Measurements from ENCODE around the gene FASTK.

The FASTK gene

DNA sequence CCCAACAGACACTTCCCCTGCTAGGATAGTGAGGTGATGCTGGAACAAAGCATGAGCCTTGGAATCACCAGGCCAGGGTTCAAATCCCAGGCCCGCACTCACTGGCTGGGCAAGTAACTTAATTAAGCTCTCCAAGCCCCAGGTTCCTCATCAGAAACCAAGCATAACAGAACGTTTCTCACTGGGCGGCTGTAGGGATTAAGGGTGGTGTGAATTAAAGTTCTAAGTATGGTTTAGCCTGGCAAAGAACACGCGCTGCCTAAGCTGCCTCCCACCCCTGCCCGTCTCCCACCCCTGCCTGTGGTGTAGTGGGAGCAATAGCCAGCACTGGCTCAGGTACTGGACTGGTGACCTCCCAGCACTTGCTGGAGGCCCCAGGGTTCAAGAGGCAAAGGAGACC is 15.6 kb downstream of the FASTK start:
- H3K4me3 ChIP-seq (ENCODE audit: control insufficient read depth, low read depth, low read length) = no peak overlapping the region
- TF ChIP-seq, protein P1, sequence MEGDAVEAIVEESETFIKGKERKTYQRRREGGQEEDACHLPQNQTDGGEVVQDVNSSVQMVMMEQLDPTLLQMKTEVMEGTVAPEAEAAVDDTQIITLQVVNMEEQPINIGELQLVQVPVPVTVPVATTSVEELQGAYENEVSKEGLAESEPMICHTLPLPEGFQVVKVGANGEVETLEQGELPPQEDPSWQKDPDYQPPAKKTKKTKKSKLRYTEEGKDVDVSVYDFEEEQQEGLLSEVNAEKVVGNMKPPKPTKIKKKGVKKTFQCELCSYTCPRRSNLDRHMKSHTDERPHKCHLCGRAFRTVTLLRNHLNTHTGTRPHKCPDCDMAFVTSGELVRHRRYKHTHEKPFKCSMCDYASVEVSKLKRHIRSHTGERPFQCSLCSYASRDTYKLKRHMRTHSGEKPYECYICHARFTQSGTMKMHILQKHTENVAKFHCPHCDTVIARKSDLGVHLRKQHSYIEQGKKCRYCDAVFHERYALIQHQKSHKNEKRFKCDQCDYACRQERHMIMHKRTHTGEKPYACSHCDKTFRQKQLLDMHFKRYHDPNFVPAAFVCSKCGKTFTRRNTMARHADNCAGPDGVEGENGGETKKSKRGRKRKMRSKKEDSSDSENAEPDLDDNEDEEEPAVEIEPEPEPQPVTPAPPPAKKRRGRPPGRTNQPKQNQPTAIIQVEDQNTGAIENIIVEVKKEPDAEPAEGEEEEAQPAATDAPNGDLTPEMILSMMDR (IDR thresholded peaks at IDR 0.05; ENCODE audit: control insufficient read depth, insufficient read depth, low read depth, low read length, missing control alignments) = no peak
- no peak for DNase-seq (ENCODE audit: low read depth)

DNA sequence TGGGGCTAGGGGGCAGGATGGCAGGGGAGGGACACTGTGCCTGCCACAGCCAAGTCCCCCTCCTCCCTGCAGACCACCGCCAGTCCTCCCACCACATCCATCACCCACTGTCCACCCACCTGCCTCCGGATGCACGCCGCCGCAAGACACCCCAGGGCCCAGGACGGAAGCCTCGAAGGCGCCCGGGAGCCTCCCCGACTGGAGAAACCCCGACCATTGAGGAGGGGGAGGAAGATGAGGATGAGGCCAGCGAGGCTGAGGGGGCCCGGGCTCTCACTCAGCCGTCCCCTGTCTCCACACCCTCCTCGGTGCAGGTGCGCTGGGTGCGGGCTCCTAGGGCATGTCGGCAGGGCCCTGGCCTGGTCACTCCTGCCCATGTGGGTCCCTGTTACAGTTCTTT is 16.2 kb downstream of the FASTK start:
- TF ChIP-seq, protein P1 (IDR thresholded peaks at IDR 0.05; ENCODE audit: control insufficient read depth, insufficient read depth, low read depth, low read length, missing control alignments) = no peak
- no peak overlapping the region for H3K4me3 ChIP-seq (ENCODE audit: control insufficient read depth, low read depth, low read length)
- DNase-seq (ENCODE audit: low read depth) = no peak

DNA sequence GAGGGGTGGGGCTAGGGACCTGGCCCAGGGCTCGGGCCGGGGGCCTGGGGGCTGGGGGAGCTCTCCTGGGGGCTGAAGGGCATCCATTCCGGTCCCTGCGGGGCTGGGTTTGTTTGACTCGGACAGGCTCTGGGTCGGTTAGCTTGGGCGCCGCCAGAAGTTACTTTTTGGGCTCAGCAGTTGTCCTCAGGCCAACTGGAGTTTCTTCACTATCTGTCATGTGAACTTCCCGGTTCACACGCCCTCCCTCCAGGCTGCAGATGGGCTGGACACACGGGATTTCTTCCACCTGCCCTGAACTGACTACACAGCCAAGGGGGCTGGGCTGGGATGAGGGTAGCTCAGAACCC is 17.4 kb downstream of the FASTK start:
- no peak for DNase-seq (ENCODE audit: low read depth)
- TF ChIP-seq, protein P1 (IDR thresholded peaks at IDR 0.05; ENCODE audit: control insufficient read depth, insufficient read depth, low read depth, low read length, missing control alignments) = no peak
- H3K4me3 ChIP-seq (ENCODE audit: control insufficient read depth, low read depth, low read length) = peak overlapping the region; percentile 9; the same call in 1 of the 2 replicates

DNA sequence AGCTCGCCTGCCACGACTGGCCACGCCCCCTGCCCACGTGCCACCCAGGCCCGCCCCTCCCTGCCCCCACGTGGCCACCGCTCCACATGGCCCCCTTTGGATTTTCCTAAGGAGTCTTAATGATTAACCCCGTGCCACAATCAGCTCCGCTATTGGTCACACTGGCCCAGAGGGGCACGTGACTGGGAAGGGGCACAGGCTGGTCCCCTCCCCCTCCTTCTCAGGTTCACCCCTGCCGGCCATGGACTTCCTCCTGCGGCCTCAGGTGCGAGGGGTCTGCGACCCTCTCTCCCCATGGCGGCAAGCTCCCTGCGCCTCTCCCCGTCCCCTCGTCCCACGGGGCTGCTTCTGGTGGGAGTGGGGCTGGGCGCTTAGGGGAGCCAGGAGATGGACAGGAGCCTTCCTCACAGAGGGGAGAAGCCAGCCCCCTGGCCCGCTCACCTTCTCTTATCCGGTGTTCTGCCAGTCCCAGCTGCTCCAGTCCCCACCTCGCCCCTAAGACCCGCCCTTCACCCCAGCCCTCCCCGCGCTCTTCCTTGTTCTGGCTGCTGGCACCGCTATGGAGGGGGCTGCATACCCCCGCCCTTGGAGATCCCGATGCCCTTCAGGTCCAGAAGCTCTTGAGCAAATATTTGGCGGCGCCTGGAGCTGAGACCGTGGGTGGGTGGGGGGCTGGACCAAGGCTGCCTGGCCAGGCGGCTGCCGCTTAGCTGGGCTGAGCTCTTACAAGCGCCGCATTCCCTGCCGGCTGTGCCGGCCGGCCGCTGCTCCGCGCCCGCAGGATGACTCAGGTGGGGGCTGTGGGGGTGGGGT is 18.0 kb downstream of the FASTK start:
- DNase-seq (ENCODE audit: low read depth) = no peak
- TF ChIP-seq, protein P1 (IDR thresholded peaks at IDR 0.05; ENCODE audit: control insufficient read depth, insufficient read depth, low read depth, low read length, missing control alignments) = no peak
- peak overlapping the region; percentile 26 for H3K4me3 ChIP-seq (ENCODE audit: control insufficient read depth, low read depth, low read length)

DNA sequence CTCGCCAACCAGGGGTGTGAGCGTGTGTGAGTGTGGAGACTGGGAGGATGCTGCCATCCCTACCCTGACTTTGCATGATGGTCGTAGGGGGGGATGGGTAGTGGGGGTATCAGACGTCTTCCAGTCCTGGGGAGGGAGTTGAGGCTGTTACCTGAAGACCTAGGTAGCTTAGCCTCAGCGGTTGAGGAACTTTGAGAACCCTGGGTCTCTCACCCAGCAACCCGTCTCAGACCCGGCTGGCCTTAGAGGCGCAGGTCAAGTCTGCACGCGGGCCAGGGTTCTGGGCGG is 18.6 kb downstream of the FASTK start:
- peak overlapping the region; percentile 26 for H3K4me3 ChIP-seq (ENCODE audit: control insufficient read depth, low read depth, low read length)
- TF ChIP-seq, protein P1 (IDR thresholded peaks at IDR 0.05; ENCODE audit: control insufficient read depth, insufficient read depth, low read depth, low read length, missing control alignments) = no peak
- DNase-seq (ENCODE audit: low read depth) = no peak

DNA sequence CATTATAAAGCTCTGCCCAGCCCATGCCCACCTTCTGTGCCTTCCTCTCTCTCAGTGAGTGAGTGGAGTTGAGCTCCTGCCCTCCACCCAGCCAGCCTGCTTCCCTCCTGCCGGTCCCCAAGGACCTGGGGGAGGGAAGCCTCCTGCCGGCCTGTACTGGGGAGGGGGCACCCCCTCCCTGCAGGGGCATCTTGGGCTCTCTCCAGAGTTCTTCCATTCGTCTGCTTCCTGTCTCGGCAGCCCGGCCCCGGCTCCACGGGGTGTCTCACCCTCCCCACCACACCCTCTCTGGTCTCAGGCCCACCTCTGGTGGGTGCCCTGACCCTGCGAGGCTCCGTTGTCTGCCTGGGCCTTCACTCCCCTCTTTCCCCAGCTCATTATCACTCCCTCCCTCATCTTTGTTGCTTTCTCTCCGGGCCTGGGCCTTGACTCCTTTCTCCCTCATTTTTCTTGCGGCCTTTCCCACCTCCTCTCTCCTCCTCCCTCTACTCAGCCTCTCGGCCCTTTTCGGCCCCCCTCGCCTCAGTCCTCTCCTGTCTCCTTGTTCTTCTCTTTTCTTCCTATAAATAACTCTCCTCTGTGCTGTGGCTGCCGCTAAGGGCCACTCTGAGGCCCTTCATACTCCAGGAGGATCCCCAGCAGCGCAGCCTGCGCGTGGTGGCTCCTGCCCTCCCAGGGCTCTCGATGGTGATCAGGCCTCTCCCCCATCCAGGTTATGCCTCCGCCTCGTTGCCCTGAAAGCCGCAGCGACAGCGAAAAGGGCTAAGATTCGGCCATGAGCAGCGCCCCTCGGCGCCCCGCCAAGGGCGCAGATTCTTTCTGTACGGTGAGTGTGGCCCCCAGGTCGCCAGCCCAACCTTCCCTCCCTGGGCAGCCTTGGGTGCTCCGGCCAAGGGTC is 19.1 kb downstream of the FASTK start:
- DNase-seq (ENCODE audit: low read depth) = no peak
- H3K4me3 ChIP-seq (ENCODE audit: control insufficient read depth, low read depth, low read length) = peak overlapping the region; percentile 83
- TF ChIP-seq, protein P1 (IDR thresholded peaks at IDR 0.05; ENCODE audit: control insufficient read depth, insufficient read depth, low read depth, low read length, missing control alignments) = no peak
